Astrocyte of the spinal cord (primary cell): Measurements from ENCODE around the gene GABRP.

Experiments
- DNase-seq: peaks from one replicate; pipeline ENCODE4 v3.0.0; 2011; ENCODE audit warnings: low read depth, low spot score
- H3K4me3 ChIP-seq: 2 replicates; pipeline ENCODE4 v1.5.1; 2011; ENCODE audit warnings: low read depth, mild to moderate bottlenecking, low read length, moderate library complexity
- in situ Hi-C: cut with HindIII; loops from 2 replicates; pipeline ENCODE4 v1.10.0; 2017; ENCODE audit warnings: low sequenced_read_pairs
- TF ChIP-seq, protein P1 (sequence below): IDR thresholded peaks from 2 replicates; pipeline ENCODE4 v1.5.1; 2012; ENCODE audit warnings: low read depth, mild to moderate bottlenecking, low read length, inconsistent platforms

Gene GABRP

DNA sequence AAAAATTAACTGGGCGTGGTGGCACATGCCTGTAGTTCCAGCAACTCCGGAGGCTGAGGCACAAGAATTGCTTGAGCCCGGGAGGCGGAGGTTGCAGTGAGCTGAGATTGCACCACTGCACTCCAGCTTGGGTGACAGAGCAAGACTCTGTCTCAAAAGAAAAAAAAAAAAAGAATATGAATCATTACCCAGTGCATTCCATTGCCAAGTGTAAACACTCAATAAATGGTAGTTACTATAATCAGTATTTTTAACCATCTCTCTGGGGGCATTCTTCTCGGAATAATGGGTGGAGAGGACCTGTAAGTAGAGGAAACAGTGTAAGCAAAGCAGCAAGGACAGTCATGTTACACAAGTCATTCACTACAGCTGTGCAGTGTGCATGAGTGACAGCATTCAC, 64.5 kb downstream of the GABRP start:
- no peak overlapping the region for H3K4me3 ChIP-seq
- in situ Hi-C loops: no loop called here
- TF ChIP-seq, protein P1, sequence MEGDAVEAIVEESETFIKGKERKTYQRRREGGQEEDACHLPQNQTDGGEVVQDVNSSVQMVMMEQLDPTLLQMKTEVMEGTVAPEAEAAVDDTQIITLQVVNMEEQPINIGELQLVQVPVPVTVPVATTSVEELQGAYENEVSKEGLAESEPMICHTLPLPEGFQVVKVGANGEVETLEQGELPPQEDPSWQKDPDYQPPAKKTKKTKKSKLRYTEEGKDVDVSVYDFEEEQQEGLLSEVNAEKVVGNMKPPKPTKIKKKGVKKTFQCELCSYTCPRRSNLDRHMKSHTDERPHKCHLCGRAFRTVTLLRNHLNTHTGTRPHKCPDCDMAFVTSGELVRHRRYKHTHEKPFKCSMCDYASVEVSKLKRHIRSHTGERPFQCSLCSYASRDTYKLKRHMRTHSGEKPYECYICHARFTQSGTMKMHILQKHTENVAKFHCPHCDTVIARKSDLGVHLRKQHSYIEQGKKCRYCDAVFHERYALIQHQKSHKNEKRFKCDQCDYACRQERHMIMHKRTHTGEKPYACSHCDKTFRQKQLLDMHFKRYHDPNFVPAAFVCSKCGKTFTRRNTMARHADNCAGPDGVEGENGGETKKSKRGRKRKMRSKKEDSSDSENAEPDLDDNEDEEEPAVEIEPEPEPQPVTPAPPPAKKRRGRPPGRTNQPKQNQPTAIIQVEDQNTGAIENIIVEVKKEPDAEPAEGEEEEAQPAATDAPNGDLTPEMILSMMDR: no peak
- DNase-seq: no peak

DNA sequence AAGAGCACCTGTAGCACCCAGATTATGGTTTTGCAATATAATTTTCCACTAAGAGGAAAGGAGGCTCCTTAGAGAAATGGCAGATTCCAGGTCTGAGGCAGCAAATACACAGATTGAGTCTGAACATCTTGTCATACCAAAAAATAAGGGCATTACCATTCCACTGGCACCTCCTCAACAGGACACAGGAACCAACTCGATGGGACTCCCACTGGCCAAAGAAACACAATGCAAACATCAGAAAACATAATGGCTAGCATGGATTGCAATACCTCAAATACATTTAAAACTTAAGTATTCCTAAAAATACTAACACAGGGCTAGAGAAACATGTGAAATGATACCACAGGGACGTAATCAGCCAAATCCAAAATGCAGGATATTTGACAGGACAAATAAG, 65.8 kb downstream of the GABRP start:
- TF ChIP-seq, protein P1: no peak
- in situ Hi-C loops: no loop called here
- no peak for DNase-seq
- no peak overlapping the region for H3K4me3 ChIP-seq

DNA sequence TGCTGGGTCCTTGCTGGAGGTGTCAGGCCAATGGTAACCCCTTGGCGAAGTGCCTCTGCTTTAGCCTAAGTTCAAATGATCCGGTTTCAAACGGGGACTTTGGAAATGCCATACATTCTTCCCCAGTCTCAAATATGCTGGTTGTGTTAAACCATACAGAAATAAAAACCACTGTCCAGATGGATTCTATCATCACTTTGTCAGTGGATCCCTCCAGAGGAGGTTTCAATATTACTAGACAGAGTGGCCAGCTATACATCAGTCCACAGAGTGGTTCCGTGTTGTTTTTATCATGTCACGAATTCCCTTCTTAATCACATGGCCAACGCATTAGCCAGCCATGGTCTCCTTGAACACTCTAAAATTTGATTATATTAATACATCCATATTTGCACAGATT, 71.0 kb downstream of the GABRP start:
- in situ Hi-C loops: no loop called here
- TF ChIP-seq, protein P1: no peak
- H3K4me3 ChIP-seq: no peak overlapping the region
- DNase-seq: no peak

DNA sequence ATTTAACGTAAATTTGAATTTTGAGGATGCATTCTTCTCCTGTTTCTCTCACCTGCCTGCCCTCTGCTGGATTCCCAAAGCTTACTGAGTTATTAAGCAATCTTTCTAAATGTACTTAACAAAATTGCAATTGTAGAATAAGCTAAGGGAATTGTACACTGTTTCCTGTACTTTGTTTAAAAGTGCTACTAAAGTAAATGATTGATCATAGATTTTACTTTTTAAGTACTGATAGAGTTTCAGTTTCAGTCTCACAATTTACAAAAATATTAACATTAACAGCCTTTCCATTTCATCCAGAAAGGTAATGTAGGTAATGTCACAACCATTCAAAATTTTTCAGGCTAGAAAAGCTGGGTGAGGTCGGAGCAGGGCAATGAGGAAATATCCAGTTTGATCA, 73.5 kb downstream of the GABRP start:
- no peak for DNase-seq
- H3K4me3 ChIP-seq: no peak overlapping the region
- in situ Hi-C loops: no loop called here
- TF ChIP-seq, protein P1: no peak

DNA sequence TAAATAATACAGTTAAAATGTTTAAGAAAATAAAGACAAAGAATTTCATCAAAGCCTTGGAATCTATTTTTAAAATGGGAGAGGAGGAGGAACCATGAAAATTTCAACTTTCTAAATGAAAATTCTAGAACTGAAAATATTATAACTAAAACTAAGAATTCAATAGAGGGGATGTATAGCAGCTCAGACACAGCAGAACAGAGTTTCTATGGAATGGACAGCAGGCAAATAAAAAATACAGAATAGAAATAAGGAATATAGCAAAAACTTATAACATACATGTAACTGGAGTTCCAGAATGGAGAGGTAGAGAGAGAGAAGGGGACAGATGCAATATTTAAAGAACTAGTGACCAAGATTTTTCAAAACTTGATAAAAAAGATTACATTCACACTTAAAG, 76.9 kb downstream of the GABRP start:
- H3K4me3 ChIP-seq: no peak overlapping the region
- TF ChIP-seq, protein P1: no peak
- in situ Hi-C loops: no loop called here

DNA sequence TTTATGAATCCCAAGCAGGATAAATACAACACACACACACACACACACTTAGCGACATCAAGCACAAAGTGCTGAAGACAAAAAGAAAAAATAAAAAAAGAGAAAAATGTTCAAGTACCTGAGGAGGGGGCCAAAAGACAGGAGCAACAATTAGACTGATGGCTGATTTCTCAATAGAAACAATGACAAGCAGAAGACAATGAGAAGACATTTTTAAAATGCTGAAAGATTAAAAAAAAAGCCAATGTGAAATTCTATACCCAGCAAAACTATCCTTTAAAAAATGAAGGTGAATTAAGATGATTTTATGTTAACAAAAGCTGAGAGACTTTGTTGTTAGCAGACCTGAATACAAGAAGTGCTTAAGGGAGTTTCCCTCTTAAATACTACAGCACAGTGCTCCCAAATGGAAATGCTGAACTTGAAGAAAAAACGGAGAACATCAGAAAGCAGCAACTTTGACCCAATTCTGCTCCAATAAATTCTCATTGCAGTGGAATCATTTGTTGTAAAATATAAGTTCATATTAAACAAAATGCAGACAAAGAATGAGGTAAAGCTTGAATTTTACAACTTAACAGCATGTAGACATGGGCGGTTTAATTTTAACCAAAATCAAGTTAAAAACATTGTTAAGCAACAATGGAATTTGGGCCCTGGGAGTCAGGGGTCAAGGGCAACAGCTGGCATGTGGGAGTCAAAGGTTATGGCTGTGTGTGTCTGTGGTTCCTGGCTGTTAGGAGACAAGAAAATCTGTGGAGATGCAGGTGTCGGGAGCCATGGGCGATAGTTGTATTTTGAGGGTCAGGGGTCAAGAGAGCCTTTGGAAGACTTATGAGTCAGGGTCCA, 77.5 kb downstream of the GABRP start:
- in situ Hi-C loops: no loop called here

More for the DNA sequence above, 76.9 kb downstream of the GABRP start:
- DNase-seq: no peak

More for the DNA sequence above, 77.5 kb downstream of the GABRP start:
- TF ChIP-seq, protein P1: no peak
- H3K4me3 ChIP-seq: peak overlapping the region; percentile 9
- peak; percentile 20 for DNase-seq
